RPMI7951 (cell line): ENCODE data around the gene KIF11. TPM values are rescaled to one million over a fixed set of nuclear protein-coding genes. Genes with fewer than 3 reads are reported as not detected.
A peak's percentile ranks its signal among the peaks of the same experiment; 100 is the strongest.
"Not testable (repeated sequence)": the region's sequence is repeated elsewhere in the genome, so short reads cannot be mapped to it uniquely, and the experiment has no call there.

ENCODE experiments used
- DNase-seq: peaks from one replicate; pipeline ENCODE4 v3.0.0-alpha.2; 2012; ENCODE audit warnings: low read depth
- total RNA-seq: library from RNA; depleted of rRNA; stranded (reverse); fragments of >200 nt; shearing (Covaris generic); gene quantifications from 2 replicates; pipeline ENCODE4 v1.2.3, GENCODE V29; 2014; rRNA removed

Gene KIF11
- total RNA-seq, result 58.1 and 66.2 TPM in 2 replicates

DNA sequence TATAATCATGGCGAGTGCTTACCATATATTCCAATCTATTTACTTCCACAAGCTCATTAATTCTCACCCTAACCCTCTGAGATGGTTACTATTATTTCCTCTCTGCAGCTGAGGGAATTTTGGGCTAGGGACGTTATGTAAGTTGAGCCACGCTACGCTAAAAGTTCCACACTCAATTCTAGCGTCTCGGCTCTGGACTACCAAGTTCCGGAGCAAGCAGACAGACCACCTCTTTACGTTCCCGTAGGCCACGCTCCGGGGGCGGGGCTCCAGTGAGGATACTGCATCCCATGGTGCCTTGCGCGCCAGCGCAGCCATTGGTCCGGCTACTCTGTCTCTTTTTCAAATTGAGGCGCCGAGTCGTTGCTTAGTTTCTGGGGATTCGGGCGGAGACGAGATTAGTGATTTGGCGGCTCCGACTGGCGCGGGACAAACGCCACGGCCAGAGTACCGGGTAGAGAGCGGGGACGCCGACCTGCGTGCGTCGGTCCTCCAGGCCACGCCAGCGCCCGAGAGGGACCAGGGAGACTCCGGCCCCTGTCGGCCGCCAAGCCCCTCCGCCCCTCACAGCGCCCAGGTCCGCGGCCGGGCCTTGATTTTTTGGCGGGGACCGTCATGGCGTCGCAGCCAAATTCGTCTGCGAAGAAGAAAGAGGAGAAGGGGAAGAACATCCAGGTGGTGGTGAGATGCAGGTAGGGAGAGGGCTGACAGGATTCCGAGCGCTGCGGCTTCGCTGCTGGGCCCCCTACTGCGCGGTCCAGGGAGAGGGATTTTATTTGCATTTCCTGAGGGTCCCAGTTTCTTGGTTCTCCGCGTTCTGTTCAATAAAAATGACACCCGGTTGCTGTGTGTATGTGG lies at the start of gene KIF11:
Gene KIF11 (plus strand): TSS at position 370 of the 858 bp plus-strand sequence. CDS start 246 bp downstream, at position 616.
- DNase-seq, result peak; percentile 96

DNA sequence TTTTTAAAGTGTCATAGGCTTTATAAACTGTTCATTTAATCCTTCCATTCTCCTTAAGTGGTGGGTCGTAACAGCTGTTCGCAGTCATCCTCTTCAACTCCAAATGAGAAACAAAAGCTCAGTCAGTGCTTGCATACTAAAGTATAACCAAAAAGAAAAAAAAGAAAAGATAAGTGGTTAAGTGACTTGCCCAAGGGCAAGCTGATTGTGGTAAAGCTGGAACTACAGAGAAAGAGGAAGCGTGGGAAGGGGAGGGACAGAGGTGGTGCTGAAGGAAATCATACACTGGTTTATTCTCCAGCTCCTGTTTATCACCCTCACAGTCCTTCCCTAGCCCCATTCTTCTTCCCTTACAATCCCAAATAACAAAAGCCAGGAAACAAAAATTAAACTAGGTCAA lies 48.6 kb upstream of the KIF11 start:
- peak; percentile 82 for DNase-seq

- no peak for DNase-seq
These were observed 47.4 kb upstream of the KIF11 start for GRCh38 chr10:92545556-92545955.

DNA sequence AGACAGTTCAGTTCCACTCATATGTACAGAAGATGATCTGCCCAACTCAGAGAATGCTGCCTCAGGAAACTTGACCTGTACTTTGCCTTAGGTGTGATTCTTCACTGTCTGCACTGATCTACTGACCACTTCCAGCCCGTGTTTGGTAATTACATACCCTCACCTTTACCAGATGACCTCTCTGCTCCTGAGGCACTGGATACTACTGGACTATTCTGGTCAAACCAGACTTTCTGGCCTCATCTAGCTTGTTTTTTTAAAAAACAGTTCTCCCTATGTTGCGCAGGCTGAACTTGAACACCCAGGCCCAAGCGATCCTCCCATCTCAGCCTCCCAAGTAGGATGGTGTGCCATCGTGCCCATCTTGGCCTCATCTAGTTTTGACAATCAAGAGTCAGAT lies 45.3 kb upstream of the KIF11 start:
- DNase-seq, result no peak

GRCh38 chr10:92550924-92551323 lies 42.0 kb upstream of the KIF11 start:
- DNase-seq, result no peak

DNA sequence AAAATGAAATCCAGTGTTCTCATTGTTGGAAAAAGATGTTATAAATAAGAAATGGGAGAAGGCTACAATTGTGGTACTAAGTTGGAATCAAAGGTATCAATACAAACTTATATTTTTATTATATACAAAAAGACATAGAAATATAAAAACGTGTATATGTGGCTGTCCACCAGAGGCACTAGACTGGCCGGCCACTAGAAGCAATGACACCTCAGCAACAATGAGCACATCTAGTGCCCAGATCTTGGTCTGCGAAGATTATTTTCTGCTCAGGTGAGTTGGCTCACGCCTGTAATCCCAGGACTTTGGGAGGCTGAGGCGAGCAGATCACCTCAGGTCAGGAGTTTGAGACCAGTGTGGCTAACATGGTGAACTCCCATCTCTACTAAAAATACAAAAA lies 40.6 kb upstream of the KIF11 start:
- DNase-seq, result no peak

- no peak for DNase-seq
These were observed 39.0 kb upstream of the KIF11 start for GRCh38 chr10:92553959-92554358.

DNA sequence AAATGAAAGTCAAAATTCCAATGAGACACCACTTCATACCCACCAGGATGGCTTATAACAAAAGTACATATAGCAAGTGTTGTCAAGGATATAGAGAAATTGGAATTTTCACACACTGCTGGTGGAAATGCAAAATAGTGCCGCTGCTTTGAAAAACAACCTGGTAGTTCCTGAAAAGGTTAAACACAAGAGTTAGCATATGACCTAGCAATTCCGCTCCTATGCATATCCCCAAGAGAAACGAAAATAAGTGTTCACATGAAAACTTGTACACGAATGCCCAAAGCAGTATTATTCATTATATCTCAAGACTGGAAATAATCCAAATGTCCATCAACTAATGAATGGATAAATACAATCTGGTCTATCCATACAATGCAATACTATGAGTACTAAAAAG lies 33.9 kb upstream of the KIF11 start:
- no peak for DNase-seq

- no peak for DNase-seq
These were observed 30.5 kb upstream of the KIF11 start for GRCh38 chr10:92562424-92562823.

GRCh38 chr10:92567952-92568600 lies 24.9 kb upstream of the KIF11 start:
- peak; percentile 6 for DNase-seq

- DNase-seq, result no peak
These were observed 23.9 kb upstream of the KIF11 start for GRCh38 chr10:92569071-92569470.

DNA sequence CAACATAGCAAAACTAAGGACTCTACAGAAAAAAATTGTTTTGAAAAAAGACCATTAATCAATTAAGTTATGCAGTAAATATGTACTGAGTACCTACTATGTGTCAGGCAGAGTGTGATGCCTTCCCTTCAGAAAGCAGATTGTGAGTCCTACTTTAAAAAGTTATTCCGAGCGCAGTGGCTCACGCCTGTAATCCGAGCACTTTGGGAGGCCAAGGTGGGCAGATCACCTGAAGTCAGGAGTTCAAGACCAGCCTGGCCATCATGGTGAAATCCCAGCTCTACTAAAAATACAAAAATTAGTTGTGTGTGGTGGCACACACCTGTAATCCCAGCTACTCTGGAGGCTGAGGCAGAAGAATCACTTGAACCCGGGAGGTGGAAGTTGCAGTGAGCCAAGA lies 23.3 kb upstream of the KIF11 start:
- not testable (repeated sequence) for DNase-seq

- DNase-seq, result no peak
These were observed 21.3 kb upstream of the KIF11 start for GRCh38 chr10:92571649-92572048.

DNA sequence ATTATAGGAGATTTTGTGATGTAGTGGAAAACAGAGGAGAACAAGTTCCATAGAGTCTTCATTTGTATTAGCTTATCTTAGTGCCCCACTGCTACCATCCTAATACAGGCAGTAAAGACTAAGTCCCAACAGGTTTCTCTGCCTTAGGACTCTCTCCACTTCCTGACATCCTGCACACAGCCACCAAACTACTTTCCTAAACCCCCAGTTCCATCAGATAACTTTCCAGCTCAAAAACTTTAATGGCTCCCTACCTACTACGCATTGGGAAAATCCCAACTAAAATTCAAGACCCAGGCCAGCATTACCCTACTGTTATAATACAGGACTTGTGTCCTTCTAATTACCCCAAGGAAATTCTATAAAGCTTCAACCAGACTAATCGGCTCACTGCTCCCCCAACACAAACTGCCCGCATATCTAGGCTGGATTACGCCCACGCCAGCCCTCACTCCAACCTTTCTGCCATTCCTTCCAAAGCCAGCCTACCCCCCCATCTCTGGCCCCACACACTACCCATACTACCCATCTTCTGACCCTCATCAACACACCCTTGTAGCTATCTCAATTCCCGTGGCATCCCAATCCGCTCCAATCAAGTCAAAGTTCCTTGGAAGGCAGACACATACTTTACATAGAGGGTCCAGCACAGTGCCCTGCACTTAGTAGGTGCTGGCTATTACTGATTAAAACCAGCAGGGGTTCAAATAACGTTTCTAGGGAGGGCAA lies 20.4 kb upstream of the KIF11 start:
- no peak for DNase-seq

- DNase-seq, result peak; percentile 53
These were observed 19.7 kb upstream of the KIF11 start for GRCh38 chr10:92573091-92573797.

DNA sequence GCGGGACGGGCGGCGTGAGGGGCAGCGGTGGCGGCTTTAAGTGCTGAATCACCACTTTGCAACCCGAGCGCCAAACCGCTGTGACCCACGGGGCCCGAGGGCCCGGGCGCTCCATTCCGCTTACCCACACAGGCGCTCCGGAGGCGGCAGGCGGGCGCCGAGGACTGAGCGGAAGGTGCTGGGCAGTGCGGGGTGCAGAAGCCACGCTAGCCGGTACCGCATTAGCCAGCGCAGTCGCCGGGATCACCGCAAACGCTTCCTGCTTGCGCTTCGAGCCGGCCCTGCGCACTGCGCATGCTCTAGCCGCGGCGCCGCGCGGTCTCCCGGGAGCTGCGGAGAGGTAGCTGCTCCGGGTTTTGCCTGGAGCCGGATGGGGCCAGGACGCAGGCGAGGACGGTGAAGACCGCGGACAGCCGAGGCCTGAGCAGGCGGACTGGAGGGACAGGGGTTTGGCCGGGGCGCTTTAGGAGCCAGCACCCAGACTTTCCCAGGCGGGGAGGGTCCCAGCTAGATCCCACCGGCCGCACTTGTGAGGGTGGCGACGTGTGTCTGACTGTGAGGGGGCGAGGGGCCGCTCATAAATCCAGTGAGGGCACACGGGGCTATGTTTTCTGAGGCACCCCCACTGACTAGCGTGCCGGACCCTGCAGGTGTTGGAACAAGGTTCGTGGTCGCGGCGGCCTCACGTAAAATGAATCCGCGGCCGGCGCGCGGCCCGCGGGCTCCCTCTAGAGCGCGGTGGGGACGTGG lies 19.0 kb upstream of the KIF11 start, which contains the start of gene IDE:
Gene IDE (minus strand): TSS at position 296 of the 750 bp plus-strand sequence. CDS start 74 bp downstream, at position 222.
- peak; percentile 87 for DNase-seq

DNA sequence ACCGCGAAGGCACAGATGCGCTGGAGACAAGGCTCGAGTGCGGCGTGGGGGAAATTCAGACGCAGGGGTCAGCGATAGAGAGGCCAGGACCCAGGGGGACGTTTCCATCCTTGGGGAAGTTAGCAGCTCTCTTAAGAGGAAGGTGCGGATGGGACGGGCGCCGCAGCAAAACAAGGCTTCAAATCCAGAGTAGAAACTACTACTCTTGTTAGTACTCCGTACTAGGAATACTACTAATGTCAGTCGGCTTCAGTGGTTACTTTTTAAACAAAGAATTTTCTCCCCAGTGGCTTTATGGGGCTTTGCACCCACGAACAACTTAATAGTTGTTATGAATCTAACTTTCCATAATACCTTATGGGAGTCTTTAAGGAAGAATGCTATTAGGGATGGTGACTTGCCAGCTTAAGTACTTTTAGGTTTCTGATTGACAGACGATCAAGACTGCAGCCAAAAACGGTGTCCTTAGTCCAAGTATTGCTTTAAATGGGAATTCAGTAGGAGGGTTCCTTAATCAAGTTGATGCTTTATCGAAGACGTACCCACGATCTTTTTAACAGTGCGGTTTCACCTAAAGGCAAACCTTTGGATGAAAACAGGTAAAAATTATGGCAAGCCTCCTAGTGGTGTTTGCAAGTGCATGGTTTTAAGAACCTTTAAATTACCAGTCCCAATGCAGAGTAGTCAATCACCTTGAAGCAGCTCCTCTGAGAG lies 18.2 kb upstream of the KIF11 start:
- DNase-seq, result no peak

- DNase-seq, result peak; percentile 33
These were observed 17.0 kb upstream of the KIF11 start for GRCh38 chr10:92575961-92576360.

GRCh38 chr10:92582347-92582746 lies 10.6 kb upstream of the KIF11 start:
- not testable (repeated sequence) for DNase-seq
